Esophagus muscularis mucosa (tissue), 3 donors: ENCODE data around the gene ZBTB7C.

Experiments used
- POLR2A ChIP-seq: fragments of 450-650 bp; IDR thresholded peaks from one replicate; pipeline ENCODE4 v1.6.1; 2017; ENCODE audit warnings: antibody characterized with exemption, moderate library complexity, mild to moderate bottlenecking, low read depth
- POLR2AphosphoS5 ChIP-seq, 2 donors: sonication (generic); formaldehyde crosslinking; IDR thresholded peaks; one replicate each; pipeline ENCODE4 v1.6.1; 2017; ENCODE audit warnings: antibody characterized with exemption in 2 of 2
- TF ChIP-seq, protein P1 (sequence below), 3 experiments: fragments of 200-600 bp in 2 of 3; fragments of 450-650 bp in 1 of 3; sonication (generic) in 2 of 3; IDR thresholded peaks; one replicate each; pipeline ENCODE4 v1.5.1; 2017 to 2019; ENCODE audit warnings: antibody characterized with exemption in 3 of 3, mild to moderate bottlenecking in 2 of 3, moderate library complexity in 1 of 3

DNA sequence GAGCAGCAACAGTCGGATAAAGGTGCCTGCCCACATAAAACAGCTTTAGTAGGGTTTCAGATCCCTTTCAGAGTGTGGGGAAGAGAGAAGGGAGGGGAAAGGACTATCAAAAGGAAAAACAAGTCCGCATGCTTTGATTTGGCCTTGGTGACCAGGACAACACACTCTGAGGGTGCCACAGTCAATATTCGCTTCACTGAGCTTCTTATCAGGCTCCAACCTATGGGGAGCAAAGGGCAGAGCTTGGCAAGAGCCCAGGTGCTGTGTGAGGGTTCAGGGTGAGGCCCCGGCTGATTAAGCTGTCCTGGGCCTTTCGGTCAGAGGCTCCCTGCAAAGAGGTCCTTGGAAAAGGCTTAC, 241.3 kb downstream of the ZBTB7C start:
- TF ChIP-seq POLR2AphosphoS5 (IDR thresholded peaks at IDR 0.05) (no peak), POLR2A (no peak)
- TF ChIP-seq, protein P1, sequence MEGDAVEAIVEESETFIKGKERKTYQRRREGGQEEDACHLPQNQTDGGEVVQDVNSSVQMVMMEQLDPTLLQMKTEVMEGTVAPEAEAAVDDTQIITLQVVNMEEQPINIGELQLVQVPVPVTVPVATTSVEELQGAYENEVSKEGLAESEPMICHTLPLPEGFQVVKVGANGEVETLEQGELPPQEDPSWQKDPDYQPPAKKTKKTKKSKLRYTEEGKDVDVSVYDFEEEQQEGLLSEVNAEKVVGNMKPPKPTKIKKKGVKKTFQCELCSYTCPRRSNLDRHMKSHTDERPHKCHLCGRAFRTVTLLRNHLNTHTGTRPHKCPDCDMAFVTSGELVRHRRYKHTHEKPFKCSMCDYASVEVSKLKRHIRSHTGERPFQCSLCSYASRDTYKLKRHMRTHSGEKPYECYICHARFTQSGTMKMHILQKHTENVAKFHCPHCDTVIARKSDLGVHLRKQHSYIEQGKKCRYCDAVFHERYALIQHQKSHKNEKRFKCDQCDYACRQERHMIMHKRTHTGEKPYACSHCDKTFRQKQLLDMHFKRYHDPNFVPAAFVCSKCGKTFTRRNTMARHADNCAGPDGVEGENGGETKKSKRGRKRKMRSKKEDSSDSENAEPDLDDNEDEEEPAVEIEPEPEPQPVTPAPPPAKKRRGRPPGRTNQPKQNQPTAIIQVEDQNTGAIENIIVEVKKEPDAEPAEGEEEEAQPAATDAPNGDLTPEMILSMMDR (IDR thresholded peaks at IDR 0.05) = no peak
